ENCODE data around the gene SLC2A8.

DNA sequence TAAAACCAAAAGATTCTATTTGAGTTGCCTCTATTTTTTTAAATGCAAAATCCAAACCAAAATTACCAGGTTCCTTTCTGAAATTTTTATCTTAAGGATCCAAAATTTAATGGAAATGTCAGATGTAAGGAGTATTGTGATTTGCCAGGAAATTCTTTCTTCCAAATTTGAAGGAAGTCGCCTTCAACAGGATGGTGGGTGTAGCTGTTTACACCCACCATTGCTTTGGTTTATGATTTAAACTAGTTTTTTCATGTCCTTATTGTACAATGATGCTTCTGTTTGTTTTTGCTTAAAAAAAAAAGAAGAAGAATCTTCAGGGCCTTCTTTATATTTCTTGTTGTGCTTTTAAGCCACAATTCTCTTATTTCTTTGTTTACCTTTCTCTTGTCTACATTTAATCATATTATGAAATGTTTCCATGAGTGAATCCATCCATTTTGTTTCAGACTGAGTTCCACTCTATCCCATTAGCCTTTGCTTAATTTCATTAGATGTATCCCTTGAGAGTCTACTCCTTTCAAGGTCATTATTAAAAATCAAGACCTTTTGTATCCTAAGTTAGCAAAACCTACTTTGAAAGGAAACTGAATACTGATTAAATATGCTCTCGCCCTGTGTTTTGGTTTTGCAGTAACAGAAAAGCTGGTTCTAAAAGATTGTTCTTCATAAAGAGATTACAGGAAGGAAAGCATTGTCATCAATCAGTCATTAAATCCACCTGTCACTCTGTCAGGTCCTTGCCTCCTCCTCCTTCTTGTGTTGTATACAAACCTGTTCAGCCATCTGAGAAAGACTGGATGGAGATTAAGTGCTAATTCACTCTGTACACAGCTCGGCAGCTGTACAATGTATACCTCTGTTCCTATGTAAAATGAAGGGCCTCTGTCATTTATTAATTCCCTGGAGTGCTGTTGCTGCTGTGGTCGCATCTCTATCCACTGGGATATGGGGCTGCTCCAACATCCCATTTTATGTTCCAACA is 45.5 kb upstream of the SLC2A8 start:
- TF ChIP-seq CTCF (conservative IDR thresholded peaks at IDR 0.05; ENCODE audit: low read length) (no peak), EZH2phosphoT487 (IDR thresholded peaks at IDR 0.05; ENCODE audit: borderline replicate concordance) (no peak)
